Right kidney (tissue), 9 donors: ENCODE results near the gene DDX25.
"Not testable (repeated sequence)": the region's sequence is repeated elsewhere in the genome, so short reads cannot be mapped to it uniquely, and the experiment has no call there.

Experiments
- DNase-seq: peaks from one replicate; pipeline ENCODE4 v3.0.0-alpha.2; 2016
- long read RNA-seq, 8 donors: transcript quantifications; one replicate each; lab custom pipeline, GENCODE V29; 2026

The DDX25 gene
- long read RNA-seq, donor 1, full-length matches to known transcripts = 1 of 1 reads
- long read RNA-seq, donor 1, partial matches to known transcripts = 0 of 1 reads
- long read RNA-seq, donor 1, other reads (novel, unspliced or antisense) = 0 of 1 reads
- long read RNA-seq, donor 2, full-length matches to known transcripts = 1 of 1 reads
- long read RNA-seq, donor 2, partial matches to known transcripts = 0 of 1 reads
- long read RNA-seq, donor 2, other reads (novel, unspliced or antisense) = 0 of 1 reads
- long read RNA-seq, donor 3 = 0 reads
- long read RNA-seq, donor 4 = 0 reads
- long read RNA-seq, donor 5, full-length matches to known transcripts = 3 of 3 reads
- long read RNA-seq, donor 5, partial matches to known transcripts = 0 of 3 reads
- long read RNA-seq, donor 5, other reads (novel, unspliced or antisense) = 0 of 3 reads
- long read RNA-seq, donor 6, partial matches to known transcripts = 0 of 1 reads
- long read RNA-seq, donor 6, other reads (novel, unspliced or antisense) = 0 of 1 reads
- long read RNA-seq, donor 7, full-length matches to known transcripts = 2 of 2 reads
- long read RNA-seq, donor 7, partial matches to known transcripts = 0 of 2 reads
- long read RNA-seq, donor 7, other reads (novel, unspliced or antisense) = 0 of 2 reads
- long read RNA-seq, donor 8, full-length matches to known transcripts = 1 of 1 reads
- long read RNA-seq, donor 8, partial matches to known transcripts = 0 of 1 reads
- long read RNA-seq, donor 8, other reads (novel, unspliced or antisense) = 0 of 1 reads

DNA sequence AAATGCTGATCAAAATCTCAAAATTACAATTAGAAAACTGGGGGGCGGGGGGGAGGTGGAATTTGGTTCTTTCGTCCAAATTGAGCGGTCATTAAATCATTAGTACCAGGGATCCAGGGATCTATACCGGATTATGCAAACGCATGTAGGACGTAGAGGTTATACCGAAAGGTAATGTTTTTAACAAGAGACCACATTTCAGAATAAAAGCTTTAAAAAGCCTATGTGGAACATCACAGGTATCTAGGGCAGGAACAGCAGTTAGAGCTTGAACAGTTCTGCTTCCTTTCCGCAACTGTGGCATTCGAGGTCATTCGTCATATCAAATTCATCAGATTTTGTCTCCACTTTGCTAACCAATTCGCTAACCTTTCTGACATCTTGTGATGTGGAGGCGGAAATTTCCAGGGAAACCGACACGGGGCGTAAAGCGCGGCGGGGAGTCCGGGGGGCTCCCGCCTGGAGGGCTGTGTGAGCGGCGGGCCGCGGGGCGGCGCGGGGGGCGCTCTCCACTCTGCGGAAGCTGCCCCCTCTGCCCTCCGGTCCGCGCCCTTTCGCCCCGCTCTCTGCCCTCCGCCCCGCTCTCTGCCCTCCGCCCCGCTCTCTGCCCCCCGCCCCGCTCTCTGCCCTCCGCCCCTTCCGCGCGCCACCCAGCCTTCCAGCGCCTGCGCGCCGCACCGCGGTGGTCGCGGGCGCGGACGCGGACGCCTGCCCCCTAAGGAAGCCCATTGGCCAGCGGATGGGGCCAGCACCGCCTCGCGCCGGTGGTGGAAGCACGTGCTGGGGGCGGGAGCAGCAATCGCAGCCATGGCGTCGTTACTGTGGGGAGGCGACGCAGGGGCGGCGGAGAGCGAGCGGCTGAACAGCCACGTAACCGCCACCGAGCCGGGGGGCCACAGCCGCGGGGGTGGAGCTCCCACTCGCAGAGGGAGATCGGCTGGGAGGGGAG, at the start of gene DDX25:
Gene DDX25, plus strand, starts transcription at position 798 of the 949 bp plus-strand sequence. Its CDS starts 10 bp downstream, at position 808.
- DNase-seq = peak; percentile 59

DNA sequence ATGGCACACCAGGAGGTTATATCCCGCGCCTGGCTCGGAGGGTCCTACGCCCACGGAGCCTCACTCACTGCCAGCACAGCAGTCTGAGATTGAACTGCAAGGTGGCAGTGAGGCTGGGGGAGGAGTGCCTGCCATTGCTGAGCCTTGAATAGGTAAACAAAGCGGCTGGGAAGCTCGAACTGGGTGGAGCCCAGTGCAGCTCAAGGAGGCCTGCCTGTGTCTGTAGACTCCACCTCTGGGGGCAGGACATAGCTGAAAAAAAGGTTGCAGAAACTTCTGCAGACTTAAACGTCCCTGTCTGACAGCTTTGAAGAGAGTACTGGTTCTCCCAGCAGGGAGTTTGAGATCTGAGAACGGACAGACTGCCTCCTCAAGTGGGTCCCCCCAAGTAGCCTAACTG, 46.6 kb upstream of the DDX25 start:
- not testable (repeated sequence) for DNase-seq

DNA sequence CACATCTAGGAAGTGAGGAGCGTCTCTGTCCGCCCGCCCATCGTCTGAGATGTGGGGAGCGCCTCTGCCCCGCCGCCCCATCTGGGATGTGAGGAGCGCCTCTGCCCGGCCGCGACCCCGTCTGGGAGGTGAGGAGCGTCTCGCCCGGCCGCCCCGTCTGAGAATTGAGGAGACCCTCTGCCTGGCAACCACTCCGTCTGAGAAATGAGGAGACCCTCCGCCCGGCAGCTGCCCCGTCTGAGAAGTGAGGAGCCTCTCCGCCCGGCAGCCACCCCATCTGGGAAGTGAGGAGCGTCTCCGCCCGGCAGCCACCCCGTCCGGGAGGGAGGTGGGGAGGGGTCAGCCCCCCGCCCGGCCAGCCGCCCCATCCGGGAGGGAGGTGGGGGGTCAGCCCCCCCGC, 41.5 kb upstream of the DDX25 start:
- DNase-seq = not testable (repeated sequence)

DNA sequence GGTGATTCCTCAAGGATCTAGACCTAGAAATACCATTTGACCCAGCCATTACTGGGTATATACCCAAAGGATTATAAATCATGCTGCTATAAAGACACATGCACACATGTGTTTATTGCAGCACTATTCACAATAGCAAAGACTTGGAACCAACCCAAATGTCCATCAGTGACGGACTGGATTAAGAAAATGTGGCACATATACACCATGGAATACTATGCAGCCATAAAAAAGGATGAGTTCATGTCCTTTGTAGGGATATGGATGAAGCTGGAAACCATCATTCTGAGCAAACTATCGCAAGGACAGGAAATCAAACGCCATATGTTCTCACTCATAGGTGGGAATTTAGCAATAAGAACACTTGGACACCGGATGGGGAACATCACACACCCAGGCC, 39.0 kb upstream of the DDX25 start:
- DNase-seq = not testable (repeated sequence)

DNA sequence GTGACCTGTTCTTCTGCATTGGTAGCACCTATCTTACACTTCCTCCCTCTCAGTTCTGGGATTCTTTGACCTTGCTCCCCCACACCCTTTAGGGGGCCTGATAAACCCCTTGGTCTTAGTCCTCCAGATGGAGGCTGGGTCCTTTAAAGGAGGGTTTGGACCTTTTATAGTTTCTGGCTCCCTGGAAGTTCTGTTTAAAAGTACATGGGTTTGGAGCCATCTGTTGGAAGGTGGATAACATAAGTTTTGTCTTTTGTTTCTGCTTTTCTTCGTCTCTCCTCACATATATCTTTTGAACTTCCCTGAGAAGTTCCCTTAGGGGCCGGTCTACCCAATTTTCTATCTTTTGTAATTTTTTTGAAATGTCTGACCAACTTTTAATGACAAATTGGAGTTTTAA, 34.8 kb upstream of the DDX25 start:
- no peak for DNase-seq

DNA sequence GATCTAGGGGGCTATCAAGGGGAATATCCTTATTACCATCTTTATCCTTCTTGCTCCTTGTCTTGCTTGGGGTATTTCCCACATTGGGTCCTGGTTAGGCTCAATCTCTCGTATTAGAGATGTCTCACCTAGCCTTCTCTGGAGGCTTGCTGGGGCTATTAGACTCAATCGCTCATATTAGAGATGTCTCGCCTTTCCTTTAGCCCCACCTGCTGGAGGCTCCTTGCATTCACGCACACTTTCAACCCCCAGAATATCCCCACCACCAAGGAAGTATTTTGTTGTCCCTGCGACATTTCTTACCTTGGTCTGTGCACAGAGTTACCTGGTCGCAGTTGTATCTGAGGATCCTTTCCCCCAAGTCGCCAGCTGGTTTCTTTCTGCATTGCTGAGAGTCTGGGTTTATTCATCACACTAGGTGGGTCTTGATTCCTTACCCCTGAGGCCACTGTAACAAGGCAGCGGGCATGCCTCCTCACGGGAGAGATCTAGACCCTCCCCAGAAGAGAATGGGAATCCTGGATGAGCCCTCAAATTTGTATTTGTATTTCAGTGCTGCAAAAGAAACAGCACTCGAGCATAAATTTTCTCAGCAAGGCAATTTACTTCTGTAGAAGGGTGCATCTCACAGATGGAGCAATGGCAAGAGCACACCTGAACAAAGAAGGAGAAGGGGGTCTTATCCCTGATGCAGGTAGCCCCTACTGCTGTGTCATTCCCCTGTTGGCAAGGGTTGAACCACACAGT, 32.7 kb upstream of the DDX25 start:
- DNase-seq = no peak

DNA sequence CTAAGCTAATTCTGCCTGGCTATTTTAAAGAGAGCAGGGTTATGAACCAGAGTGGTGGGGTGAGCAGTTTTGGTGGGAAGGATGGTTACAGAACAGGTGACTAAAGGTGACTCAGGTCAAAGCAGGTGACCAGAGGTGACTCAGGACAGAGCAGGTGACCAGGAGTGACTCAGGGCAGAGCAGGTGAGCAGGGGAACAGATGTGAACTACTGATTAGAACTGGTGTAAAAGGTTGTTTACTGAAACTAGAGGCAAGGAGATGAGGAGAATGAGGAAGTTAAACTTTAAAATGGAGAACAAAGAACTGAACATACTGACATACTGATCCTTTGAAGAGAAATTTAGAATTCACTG, 32.2 kb upstream of the DDX25 start:
- no peak for DNase-seq

DNA sequence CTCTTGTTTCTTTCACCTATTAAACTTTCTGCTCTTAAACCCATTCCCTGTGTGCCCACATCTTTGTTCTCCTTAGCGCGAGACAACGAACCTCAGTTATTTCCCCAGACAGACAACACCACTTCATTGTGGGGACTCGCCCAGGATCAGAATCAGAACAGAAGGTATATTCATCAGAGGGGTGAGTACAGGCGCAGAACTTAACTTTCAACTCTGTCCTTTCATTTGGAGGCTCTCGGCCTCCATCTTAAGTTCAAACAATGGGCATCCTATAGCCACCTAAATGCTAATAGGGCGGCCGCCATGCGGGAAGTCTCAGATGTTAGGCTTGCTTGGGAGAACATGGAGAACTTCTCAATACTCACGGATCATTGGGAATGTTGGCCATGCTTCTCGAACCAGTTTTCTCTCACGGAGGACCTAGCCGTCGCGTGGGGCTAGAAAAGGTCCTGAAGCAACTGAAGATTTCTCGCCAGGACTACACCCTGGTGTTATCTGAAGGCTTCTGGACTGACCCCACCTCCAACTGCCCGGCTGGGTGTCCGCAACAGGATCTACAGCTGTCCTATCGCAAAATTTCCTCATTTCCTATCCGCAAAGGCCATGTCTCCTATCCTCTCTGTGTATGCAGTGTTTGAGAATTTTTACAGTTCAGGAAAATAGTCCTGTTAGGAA, 30.3 kb upstream of the DDX25 start:
- DNase-seq = no peak

DNA sequence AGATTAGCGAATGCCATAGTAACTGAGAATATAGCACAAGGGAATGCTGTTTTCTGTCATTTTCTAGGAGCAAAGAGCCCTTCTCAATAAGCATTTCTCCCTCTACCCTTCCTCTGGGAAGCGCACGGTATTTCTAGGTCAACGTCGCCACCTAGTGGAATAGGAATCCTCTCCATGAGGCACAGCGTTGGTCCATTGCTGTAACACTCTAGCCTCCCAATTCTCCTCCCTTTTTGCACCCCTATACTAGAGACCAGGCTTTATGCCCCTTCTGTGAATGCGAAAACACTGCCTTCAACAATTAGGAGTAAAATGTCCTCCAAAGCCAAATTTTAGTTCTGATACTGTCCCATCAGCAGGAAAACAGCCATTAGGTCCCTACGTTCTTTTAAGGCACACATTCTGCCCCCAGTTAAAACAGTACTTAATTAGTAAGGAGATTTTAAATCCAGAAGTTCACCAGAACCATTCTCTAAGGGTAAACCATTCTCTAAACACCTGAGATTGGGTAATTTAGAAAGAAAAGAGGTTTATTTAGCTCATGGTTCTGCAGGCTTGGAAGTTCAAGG, 29.7 kb upstream of the DDX25 start:
- DNase-seq = peak; percentile 16

DNA sequence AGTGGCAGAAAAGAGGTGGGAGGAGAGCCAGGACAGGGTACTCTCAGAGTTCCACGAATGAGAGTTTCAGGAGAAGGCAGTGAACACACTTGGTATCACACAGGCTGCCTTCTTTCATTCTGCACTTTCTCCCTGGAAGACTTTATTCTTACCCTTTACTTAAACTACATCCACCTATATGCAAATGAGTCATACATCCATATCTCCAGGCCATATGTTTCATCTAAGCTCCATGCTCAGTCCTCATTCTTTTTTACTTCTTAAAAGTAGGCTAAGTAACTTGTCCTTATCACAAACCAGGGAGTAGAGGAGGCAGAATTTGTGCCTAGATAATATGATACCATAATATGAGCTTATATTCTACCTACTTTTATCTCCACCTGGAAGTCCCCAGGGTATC, 23.0 kb upstream of the DDX25 start:
- DNase-seq = no peak

DNA sequence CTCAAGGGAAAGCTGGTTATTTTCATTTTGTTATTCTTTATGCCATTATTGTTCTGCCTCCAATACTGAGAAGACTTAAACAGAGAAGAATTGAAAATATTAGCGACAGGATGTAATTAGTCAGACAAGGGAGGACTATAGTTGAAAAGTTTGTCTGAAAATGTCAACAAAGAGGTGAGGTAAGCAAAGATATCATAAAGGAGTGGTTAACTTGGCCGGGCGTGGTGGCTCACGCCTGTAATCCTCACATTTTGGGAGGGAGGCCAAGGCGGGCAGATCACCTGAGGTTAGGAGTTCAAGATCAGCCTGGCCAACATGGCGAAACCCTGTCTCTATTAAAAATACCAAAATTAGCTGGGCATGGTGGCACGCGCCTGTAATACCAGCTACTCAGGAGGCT, 20.9 kb upstream of the DDX25 start:
- DNase-seq = no peak

DNA sequence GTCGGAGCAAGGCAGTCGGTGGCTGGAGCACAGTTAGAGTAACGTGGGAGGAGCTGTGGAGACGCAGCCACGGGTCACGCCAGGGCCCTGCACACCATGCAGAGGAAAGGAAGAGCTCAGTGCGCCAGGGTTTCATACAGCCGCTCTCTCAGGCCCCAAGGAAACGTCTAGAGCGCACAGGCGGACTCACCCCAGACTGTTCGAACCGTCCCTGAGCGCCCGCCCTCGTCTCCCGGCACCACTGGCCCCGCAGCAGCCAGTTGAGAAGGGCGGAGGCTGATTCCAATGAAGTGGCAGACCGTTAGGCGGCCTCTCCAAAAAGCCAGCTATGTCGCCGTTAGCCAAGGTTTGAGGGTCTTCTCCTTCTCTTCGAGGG, 17.3 kb upstream of the DDX25 start:
- DNase-seq = peak; percentile 83

DNA sequence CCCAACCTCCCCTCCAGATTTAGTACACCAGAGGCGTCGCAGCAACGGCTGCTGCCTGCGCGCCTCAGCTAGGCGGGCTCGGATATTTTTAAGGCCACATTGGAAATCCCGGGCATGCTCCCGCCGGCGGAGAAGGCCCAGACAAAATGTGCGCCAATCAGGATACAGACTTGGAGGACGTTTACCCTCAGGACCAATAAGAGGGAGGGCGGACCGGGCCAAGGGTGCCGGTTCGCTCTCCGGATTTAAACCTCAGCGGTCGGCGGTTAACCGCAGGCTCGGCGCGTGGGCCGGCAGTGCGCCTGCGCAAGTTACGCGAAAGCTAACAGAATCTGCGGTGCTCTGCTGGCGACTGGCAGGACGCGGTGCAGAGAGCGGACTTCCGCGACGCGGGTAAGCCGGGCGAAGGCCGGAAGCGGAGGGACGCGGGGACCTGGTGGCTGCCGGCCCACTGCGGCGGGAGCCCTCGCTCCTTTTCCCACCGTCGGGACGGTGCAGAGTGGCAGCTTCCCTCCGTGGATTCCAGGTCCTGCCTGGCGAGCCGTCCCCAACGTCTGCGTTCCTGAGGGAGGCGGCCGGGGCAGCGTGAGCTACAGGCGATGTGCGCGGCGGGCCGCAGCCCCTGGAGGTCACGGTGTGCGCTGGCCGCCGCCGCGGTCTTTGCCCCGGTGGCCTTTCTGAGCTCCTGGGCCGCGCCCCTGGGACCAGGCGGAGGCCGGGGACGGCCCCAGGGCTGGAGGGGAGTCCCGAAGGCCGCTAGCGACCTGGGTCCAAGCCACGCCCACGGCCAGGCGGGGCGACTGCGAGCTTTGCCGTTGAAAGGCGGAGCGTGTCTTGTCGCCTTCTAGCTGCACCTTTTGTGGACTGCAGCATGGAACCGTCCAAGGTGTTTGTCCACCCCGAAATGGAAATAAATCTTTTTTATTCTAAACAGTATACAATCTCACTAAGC, 16.7 kb upstream of the DDX25 start, which contains the start of gene HYLS1:
Gene HYLS1, plus strand, starts transcription at position 296 of the 952 bp plus-strand sequence. CDS start 11,701 bp downstream, outside the sequence.
- peak; percentile 100 for DNase-seq

DNA sequence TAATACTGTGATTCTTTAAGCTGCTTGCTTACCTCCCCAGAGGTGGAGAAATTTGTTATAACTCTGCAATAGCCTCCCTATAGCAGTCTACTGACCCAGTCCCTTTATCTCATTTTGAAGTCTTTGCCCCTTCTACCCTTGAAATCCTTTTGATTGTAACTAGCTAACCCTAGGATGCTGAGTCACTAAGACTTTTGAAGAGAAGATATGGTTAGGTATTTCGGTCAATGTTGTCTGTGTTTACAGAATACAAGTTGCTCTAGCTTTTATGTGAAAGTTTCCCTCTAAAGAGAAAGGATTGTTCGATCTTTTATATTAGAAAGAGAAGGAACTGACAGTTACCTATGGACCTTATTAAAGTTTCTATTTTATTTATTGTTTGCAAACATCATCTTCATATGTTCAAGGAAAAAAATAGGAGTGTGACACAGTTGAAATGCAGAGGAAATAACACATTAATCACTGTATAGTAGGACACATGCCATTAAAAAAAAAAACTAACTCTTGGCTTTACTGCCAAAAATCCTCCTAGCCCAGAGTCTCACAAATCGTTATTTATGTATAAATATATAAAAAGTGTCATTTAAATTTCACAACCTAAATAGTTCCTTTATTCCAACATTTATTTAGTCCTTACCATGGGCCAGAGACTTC, 13.7 kb upstream of the DDX25 start:
- no peak for DNase-seq

DNA sequence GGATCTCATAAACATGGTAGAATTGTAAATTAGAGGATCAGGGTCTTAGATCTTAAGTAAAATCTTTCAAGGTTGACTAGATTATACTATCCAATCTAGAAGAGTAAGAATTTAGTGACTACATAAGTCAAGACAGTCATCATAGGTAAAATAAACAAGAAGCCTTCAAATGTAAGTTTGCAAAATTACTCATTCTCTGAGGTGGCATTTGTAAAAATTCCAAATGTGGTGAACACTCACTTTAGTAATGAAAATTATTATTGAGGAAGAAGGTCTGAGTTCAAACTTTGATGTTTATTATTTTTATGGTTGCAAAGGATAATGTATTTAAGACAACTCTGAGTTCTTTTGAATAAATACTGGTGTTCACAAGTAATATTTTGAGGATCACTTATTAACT, 12.2 kb upstream of the DDX25 start:
- no peak for DNase-seq

DNA sequence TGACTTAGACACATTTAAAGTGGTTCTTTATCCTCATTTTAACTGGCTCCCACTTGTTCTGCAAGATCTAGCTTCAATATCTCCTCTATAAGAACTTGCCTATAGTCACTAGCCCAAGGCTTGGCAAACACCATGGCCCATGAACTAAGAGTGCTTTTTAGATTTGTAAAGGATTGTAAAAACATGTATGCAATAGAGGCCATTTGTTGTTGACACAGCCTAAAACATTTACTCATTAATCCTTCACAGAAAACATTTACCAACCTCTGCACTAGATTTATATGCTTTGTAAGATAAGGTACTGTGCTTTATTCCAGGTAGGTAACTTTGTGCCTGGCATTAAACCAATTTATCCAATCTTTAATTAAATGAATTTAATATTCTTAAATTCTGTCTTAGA, 11.3 kb upstream of the DDX25 start:
- DNase-seq = no peak

DNA sequence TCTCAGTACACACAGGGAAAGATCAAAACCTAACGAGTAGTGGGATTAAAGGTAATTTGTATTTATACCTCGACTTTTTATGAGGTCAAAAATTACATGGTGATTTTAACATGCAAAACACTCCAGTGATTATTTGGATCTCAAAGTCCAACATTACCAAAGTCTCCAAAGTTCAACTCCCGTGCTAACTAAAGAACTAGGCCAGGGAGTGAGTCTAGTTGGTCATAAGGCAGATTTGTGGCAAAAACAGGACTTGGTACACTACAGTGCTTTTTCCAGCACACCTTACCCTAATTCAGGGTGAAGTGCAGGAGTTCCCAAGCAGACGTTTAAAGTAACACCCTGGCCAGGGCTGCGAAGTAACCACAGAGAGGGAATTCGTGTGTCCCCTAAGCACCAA, 2.4 kb upstream of the DDX25 start:
- no peak for DNase-seq

DNA sequence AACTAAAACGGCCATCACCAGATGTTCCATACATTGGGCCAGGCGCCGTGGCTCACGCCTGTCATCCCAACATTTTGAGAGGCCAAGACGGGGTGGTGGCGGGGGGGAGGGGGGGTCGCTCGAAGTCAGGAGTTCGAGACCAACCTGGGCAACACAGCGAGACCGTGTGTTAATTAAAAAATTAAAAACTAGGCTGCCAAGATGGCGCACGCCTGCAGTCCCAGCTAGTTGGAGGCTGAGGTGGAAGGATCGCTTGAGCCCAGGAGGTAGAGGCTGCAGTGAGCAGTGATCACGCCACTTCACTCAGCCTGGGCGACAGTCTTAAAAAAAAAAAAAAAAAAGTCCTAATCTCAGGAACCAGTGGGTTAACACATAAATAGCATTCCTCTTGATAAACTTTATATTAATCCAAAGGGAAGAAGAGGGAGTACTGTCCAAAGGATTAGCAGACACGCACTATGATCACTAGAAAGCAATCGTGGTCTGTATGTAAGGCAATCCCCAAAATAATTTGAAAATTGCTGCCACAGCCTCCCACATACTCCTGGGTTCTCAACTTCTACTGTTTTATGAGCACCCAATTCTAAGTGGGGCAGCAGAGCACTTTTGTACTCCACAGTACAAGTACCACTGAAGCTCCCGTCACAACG, 1.9 kb upstream of the DDX25 start:
- no peak for DNase-seq
